HCT116 (cell line): Measurements from ENCODE around the gene AZGP1. TPM values are rescaled to one million over a fixed set of nuclear protein-coding genes. Genes with fewer than 3 reads are reported as not detected.

Source experiments
- ATAC-seq: fragments of 200-7000 bp; cut with Tn5 transposase; 2 replicates; pipeline ENCODE4 v1.9.1; 2020; ENCODE audit warnings: mild to moderate bottlenecking, moderate library complexity
- BruUV-seq: library from RNA; stranded (reverse); fragments of 400-500 nt; replicated peaks from 2 replicates; lab custom pipeline; 2021; lab: Mats Ljungman, UMichigan
- CTCF ChIA-PET: fragments of 300-600 bp; sonication (Branson Sonifier 250); formaldehyde crosslinking; loops from one replicate; lab custom pipeline; 2021; ENCODE audit warnings: antibody characterized with exemption; lab: Charles Lee
- POLR2A ChIA-PET: fragments of 300-600, 350-600 bp; sonication (Branson Sonifier 250); formaldehyde crosslinking; loops from one replicate; lab custom pipeline; 2021; ENCODE audit warnings: antibody characterized with exemption; lab: Charles Lee
- RAD21 ChIA-PET, 2 experiments: fragments of 300-600 bp; sonication (Branson Sonifier 250); formaldehyde crosslinking; loops; one replicate each; lab custom pipeline; 2023; ENCODE audit warnings: low total read pairs in 2 of 2; ENCODE audit not compliant: uncharacterized antibody in 2 of 2, unreplicated experiment in 2 of 2, low non-redundant PET in 1 of 2; lab: Charles Lee
- DNase-seq: peaks from one replicate; pipeline ENCODE4 v3.0.0-alpha.2; 2010; ENCODE audit warnings: low read depth, low spot score
- H2AFZ ChIP-seq: fragments of 200-600 bp; shearing (Covaris generic), sonication (generic); 2 replicates; pipeline ENCODE4 v1.6.1; 2017; ENCODE audit warnings: low read depth, mixed run types, mixed read lengths, antibody characterized with exemption, low read length; ENCODE audit not compliant: poor library complexity, severe bottlenecking
- H3K27ac ChIP-seq: 2 replicates; pipeline ENCODE4 v1.5.1; 2012; ENCODE audit warnings: low read depth, low read length
- H3K27me3 ChIP-seq: fragments of 200-600 bp; sonication (generic); 2 replicates; pipeline ENCODE4 v1.6.1; 2016; ENCODE audit warnings: mixed run types, low read length, mixed read lengths; ENCODE audit not compliant: insufficient read depth
- H3K36me3 ChIP-seq, 2 experiments: fragments of 200-500 bp in 1 of 2; fragments of 200-600 bp in 1 of 2; sonication (Bioruptor generic) in 1 of 2; sonication (generic) in 1 of 2; 2 replicates each; pipeline versions ENCODE4 v1.5.1 to v1.6.1; 2014 to 2016; ENCODE audit warnings: low read length in 2 of 2, inconsistent platforms in 1 of 2, mixed read lengths in 1 of 2, mixed run types in 1 of 2; ENCODE audit not compliant: insufficient read depth in 2 of 2, control insufficient read depth in 1 of 2
- H3K4me1 ChIP-seq, 2 experiments: fragments of 200-600 bp in 1 of 2; sonication (generic) in 1 of 2; 2 replicates each; pipeline versions ENCODE4 v1.5.1 to v1.6.1; 2012 to 2017; ENCODE audit warnings: low read length in 2 of 2, inconsistent platforms in 1 of 2, mild to moderate bottlenecking in 1 of 2, mixed read lengths in 1 of 2, mixed run types in 1 of 2, moderate library complexity in 1 of 2; ENCODE audit not compliant: insufficient read depth in 2 of 2, control insufficient read depth in 1 of 2
- H3K4me2 ChIP-seq: fragments of 200-600 bp; sonication (generic); 2 replicates; pipeline ENCODE4 v1.6.1; 2017; ENCODE audit warnings: mixed run types, low read length, mixed read lengths
- H3K4me3 ChIP-seq, 2 experiments: fragments of 200-600 bp in 1 of 2; sonication (generic) in 1 of 2; replicated peaks in 1 of 2; 2 replicates each; pipeline ENCODE4 v1.5.1; 2011 to 2016; ENCODE audit warnings: low read length in 2 of 2, control low read depth in 1 of 2, low read depth in 1 of 2, mild to moderate bottlenecking in 1 of 2, mixed read lengths in 1 of 2, mixed run types in 1 of 2
- H3K79me2 ChIP-seq: fragments of 200-600 bp; sonication (generic); 2 replicates; pipeline ENCODE4 v1.6.1; 2017; ENCODE audit warnings: mild to moderate bottlenecking, mixed run types, low read length, moderate library complexity, mixed read lengths; ENCODE audit not compliant: insufficient read depth
- H3K9ac ChIP-seq: fragments of 200-600 bp; sonication (generic); 2 replicates; pipeline ENCODE4 v1.6.1; 2016; ENCODE audit warnings: low read length, mixed read lengths
- H3K9me2 ChIP-seq: fragments of 200-600 bp; sonication (generic), shearing (Covaris generic); 2 replicates; pipeline ENCODE4 v1.6.1; 2017; ENCODE audit warnings: mixed run types, mild to moderate bottlenecking, moderate library complexity; ENCODE audit not compliant: insufficient read depth
- H3K9me3 ChIP-seq, 2 experiments: fragments of 200-500 bp in 1 of 2; fragments of 200-600 bp in 1 of 2; sonication (Bioruptor generic) in 1 of 2; sonication (generic) in 1 of 2; 2 replicates each; pipeline ENCODE4 v1.6.1; 2014 to 2017; ENCODE audit warnings: low read length in 2 of 2, mixed read lengths in 2 of 2, inconsistent platforms in 1 of 2, low read depth in 1 of 2, mild to moderate bottlenecking in 1 of 2, mixed run types in 1 of 2, moderate library complexity in 1 of 2; ENCODE audit not compliant: control insufficient read depth in 1 of 2, insufficient read depth in 1 of 2
- H4K20me1 ChIP-seq: fragments of 200-600 bp; sonication (generic), shearing (Covaris generic); 2 replicates; pipeline ENCODE4 v1.6.1; 2017; ENCODE audit warnings: mixed run types, mild to moderate bottlenecking, moderate library complexity; ENCODE audit not compliant: insufficient read depth
- ATF3 ChIP-seq: IDR thresholded peaks from 2 replicates; pipeline ENCODE4 v1.6.1; 2012
- CBX3 ChIP-seq: IDR thresholded peaks from 2 replicates; pipeline ENCODE4 v1.6.1; 2012; ENCODE audit warnings: low read depth
- CEBPB ChIP-seq: IDR thresholded peaks from 2 replicates; pipeline ENCODE4 v1.6.1; 2012; ENCODE audit warnings: low read depth
- SRF ChIP-seq: IDR thresholded peaks from 2 replicates; pipeline ENCODE4 v1.6.1; 2012; ENCODE audit warnings: low read depth
- ZFX ChIP-seq: fragments of 450-650 bp; IDR thresholded peaks from 2 replicates; pipeline ENCODE4 v1.6.1; 2017
- ZNF274 ChIP-seq: fragments of 200-500 bp; sonication (Bioruptor generic); IDR thresholded peaks from 2 replicates; pipeline ENCODE4 v1.6.1; 2014; ENCODE audit warnings: mild to moderate bottlenecking, low read depth, low read length, inconsistent platforms
- intact Hi-C: fragments of 100-400 bp; cut with micrococcal nuclease; formaldehyde crosslinking; loops from 2 replicates; pipeline ENCODE4 v1.10.0; 2022
- total RNA-seq: library from RNA; stranded (reverse); gene quantifications from one replicate; pipeline ENCODE4 v1.2.1, GENCODE V29; 2021; ENCODE audit not compliant: unreplicated experiment
- TF ChIP-seq, protein P1 (sequence below): IDR thresholded peaks from 2 replicates; pipeline ENCODE4 v1.6.1; 2012
- TF ChIP-seq, protein P2 (sequence below), 3 experiments: fragments of 200-600 bp in 1 of 3; sonication (generic) in 1 of 3; IDR thresholded peaks in 2 of 3; conservative IDR thresholded peaks in 1 of 3; 2 replicates each; pipeline ENCODE4 v1.5.1; 2012 to 2017; ENCODE audit warnings: low read depth in 2 of 3, low read length in 2 of 3, antibody characterized with exemption in 1 of 3, borderline replicate concordance in 1 of 3, control low read depth in 1 of 3, mild to moderate bottlenecking in 1 of 3, mixed read lengths in 1 of 3, mixed run types in 1 of 3, moderate library complexity in 1 of 3; ENCODE audit not compliant: insufficient read depth in 1 of 3

AZGP1 gene
- total RNA-seq, 1 experiment from 2014 or later, result 1.1 TPM

GRCh38 chr7:99928188-99928587 is 47.6 kb downstream of the AZGP1 start:
- TF ChIP-seq, protein P1, sequence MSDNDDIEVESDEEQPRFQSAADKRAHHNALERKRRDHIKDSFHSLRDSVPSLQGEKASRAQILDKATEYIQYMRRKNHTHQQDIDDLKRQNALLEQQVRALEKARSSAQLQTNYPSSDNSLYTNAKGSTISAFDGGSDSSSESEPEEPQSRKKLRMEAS, result no peak
- TF ChIP-seq CEBPB (no peak), ZNF274 (no peak), ATF3 (no peak), CBX3 (no peak), SRF (no peak), ZFX (no peak)
- TF ChIP-seq, protein P2, sequence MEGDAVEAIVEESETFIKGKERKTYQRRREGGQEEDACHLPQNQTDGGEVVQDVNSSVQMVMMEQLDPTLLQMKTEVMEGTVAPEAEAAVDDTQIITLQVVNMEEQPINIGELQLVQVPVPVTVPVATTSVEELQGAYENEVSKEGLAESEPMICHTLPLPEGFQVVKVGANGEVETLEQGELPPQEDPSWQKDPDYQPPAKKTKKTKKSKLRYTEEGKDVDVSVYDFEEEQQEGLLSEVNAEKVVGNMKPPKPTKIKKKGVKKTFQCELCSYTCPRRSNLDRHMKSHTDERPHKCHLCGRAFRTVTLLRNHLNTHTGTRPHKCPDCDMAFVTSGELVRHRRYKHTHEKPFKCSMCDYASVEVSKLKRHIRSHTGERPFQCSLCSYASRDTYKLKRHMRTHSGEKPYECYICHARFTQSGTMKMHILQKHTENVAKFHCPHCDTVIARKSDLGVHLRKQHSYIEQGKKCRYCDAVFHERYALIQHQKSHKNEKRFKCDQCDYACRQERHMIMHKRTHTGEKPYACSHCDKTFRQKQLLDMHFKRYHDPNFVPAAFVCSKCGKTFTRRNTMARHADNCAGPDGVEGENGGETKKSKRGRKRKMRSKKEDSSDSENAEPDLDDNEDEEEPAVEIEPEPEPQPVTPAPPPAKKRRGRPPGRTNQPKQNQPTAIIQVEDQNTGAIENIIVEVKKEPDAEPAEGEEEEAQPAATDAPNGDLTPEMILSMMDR (IDR thresholded peaks at IDR 0.05 in 2 of 3, conservative IDR thresholded peaks at IDR 0.05 in 1 of 3; ENCODE audit: borderline replicate concordance in 1 of 3, insufficient read depth in 1 of 3, low read depth in 2 of 3, low read length in 2 of 3), result no peak
- no peak for ATAC-seq
- Histone ChIP-seq H3K9me3 (no peaks in the 10 kb centered on the region), H3K4me2 (no peak overlapping the region), H4K20me1 (no peaks in the 10 kb centered on the region), H3K4me3 (no peak overlapping the region), H3K9ac (no peak overlapping the region), H3K36me3 (no peaks in the 10 kb centered on the region), H3K9me2 (no peaks in the 10 kb centered on the region), H3K27ac (no peak overlapping the region), H3K79me2 (no peaks in the 10 kb centered on the region), H3K27me3 (peaks cover 20% of the 10 kb centered on the region; the same call in 1 of the 2 replicates), H2AFZ (no peak overlapping the region), H3K4me1 (peaks cover 7 to 14% of the 10 kb centered on the region in 2 experiments; a peak in 3 of 4 replicates)
- no TSS peak for BruUV-seq
- intact Hi-C loops, result no loop called here
- ChIA-PET RAD21 (no interaction called here), CTCF (interaction anchor here (1.6 kb wide), 1 partner anchor 9 kb away, joined by 17 read pairs; the partner anchor contains the start of gene TRIM4), POLR2A (interaction anchor here (1.7 kb wide), 1 partner anchor 9 kb away, joined by 16 read pairs; the partner anchor contains the start of gene TRIM4)
- no peak for DNase-seq
